A549 treated with dexamethasone at 1 μM for 4 hours (cell line): ENCODE data around the gene TBRG4. TPM values are rescaled to one million over a fixed set of nuclear protein-coding genes. Genes with fewer than 3 reads are reported as not detected.

Experiments
- total RNA-seq: library from RNA; stranded (reverse); fragments of 200-300 nt; extraction: Qiagen RNA extraction; gene quantifications from 5 replicates; pipeline ENCODE4 v1.2.3, GENCODE V29; 2022

Gene TBRG4
- total RNA-seq: 87.5 to 109 TPM (median 102 TPM) in 5 replicates

GRCh38 chr7:45111298-45112223, at the start of gene TBRG4:
TSS of gene TBRG4 (minus strand) at chr7:45111697. CDS start at chr7:45109237, 2,460 bp downstream.

GRCh38 chr7:45157653-45158401, 46.3 kb upstream of the TBRG4 start, which contains the start of gene RAMP3:
TSS of gene RAMP3 (plus strand) at chr7:45157791. CDS start at chr7:45157829, 38 bp downstream.

GRCh38 chr7:45088821-45089340, 22.6 kb downstream of the TBRG4 start, which contains the start of gene NACAD:
TSS of gene NACAD (minus strand) at chr7:45088969. CDS start at chr7:45088894, 75 bp downstream.

Other genes starting within 250 kb of the TBRG4 start
- 11.9 to 16.5 TPM (median 14.5 TPM) in 5 replicates for gene PURB, start 226.2 kb downstream of the TBRG4 start, total RNA-seq
- 0.14 to 0.33 TPM (median 0.26 TPM) in 5 replicates for gene MYO1G, start 132.7 kb downstream of the TBRG4 start, total RNA-seq
- 35.3 to 51.2 TPM (median 49.6 TPM) in 5 replicates for gene CCM2, start 111.5 kb downstream of the TBRG4 start, total RNA-seq
- gene NACAD, start 22.7 kb downstream of the TBRG4 start, total RNA-seq: 0.20 to 0.46 TPM (median 0.28 TPM) in 5 replicates
- not detected in 5 replicates for gene RAMP3, start 46.1 kb upstream of the TBRG4 start, total RNA-seq